Endodermal cell (in vitro differentiated cells): ENCODE measurements around the gene DNAAF1. TPM values are rescaled to one million over a fixed set of nuclear protein-coding genes. Genes with fewer than 3 reads are reported as not detected.

Experiments
- DNase-seq: peaks from one replicate; pipeline ENCODE4 v3.0.0-alpha.2; 2017
- H3K27ac ChIP-seq: 2 replicates; pipeline ENCODE4 v1.5.1; 2013; ENCODE audit warnings: mild to moderate bottlenecking, low read depth, low read length, moderate library complexity
- H3K27me3 ChIP-seq: 2 replicates; pipeline ENCODE4 v1.6.1; 2013; ENCODE audit warnings: mild to moderate bottlenecking, low read length, moderate library complexity; ENCODE audit not compliant: insufficient read depth, control insufficient read depth, poor library complexity, severe bottlenecking
- H3K36me3 ChIP-seq: 2 replicates; pipeline ENCODE4 v1.7.0; 2013; ENCODE audit warnings: mild to moderate bottlenecking, low read length, moderate library complexity; ENCODE audit not compliant: control insufficient read depth, insufficient read depth
- H3K4me1 ChIP-seq: one replicate; pipeline ENCODE4 v1.7.0; 2013; ENCODE audit warnings: low read length; ENCODE audit not compliant: control insufficient read depth, insufficient read depth
- H3K4me3 ChIP-seq: 2 replicates; pipeline ENCODE4 v1.5.1; 2013; ENCODE audit warnings: mild to moderate bottlenecking, low read length, moderate library complexity
- H3K9ac ChIP-seq: 2 replicates; pipeline ENCODE4 v1.6.1; 2013; ENCODE audit warnings: mild to moderate bottlenecking, low read length, moderate library complexity; ENCODE audit not compliant: poor library complexity, severe bottlenecking; ENCODE audit errors: extremely low read depth
- H3K9me3 ChIP-seq: 2 replicates; pipeline ENCODE4 v1.6.1; 2013; ENCODE audit warnings: mild to moderate bottlenecking, low read length, moderate library complexity; ENCODE audit not compliant: control insufficient read depth
- H3K27ac Mint-ChIP-seq: 2 replicates; pipeline ENCODE4 v1.8.0; 2020; ENCODE audit warnings: mixed read lengths
- H3K27me3 Mint-ChIP-seq: 2 replicates; pipeline ENCODE4 v1.8.0; 2021; ENCODE audit warnings: mild to moderate bottlenecking, mixed read lengths; ENCODE audit not compliant: insufficient read depth
- H3K36me3 Mint-ChIP-seq: 2 replicates; pipeline ENCODE4 v1.8.0; 2020; ENCODE audit warnings: low read depth, mixed read lengths
- H3K4me1 Mint-ChIP-seq: 2 replicates; pipeline ENCODE4 v1.8.0; 2020; ENCODE audit warnings: mixed read lengths
- H3K4me3 Mint-ChIP-seq: 2 replicates; pipeline ENCODE4 v1.8.0; 2020; ENCODE audit warnings: mild to moderate bottlenecking, moderate library complexity, mixed read lengths
- H3K9me3 Mint-ChIP-seq: 2 replicates; pipeline ENCODE4 v1.8.0; 2020; ENCODE audit warnings: mild to moderate bottlenecking, mixed read lengths
- WGBS, 2 experiments: methylation state at CpG; one replicate each; pipeline versions ENCODE4 v1.1.5 to v1.1.7; 2013; ENCODE audit warnings: missing lambda C conversion rate in 2 of 2, mixed read lengths in 1 of 2; ENCODE audit not compliant: insufficient coverage in 1 of 2, insufficient read length in 1 of 2; 5-methylcytosine and 5-hydroxymethylcytosine counted together
- total RNA-seq, 2 donors: library from RNA; stranded (reverse); fragmentation: NEBNext Ultra II Directional in 1 of 2; extraction: Animal tissue kit (Norgen Biotek cat#: 25700) in 1 of 2; gene quantifications; 2 replicates in 1 of 2; 3 replicates in 1 of 2; pipeline ENCODE4 v1.2.1, GENCODE V29; 2021
- TF ChIP-seq, protein P1 (sequence below): fragments of 200-600 bp; sonication (generic); conservative IDR thresholded peaks from 2 replicates; pipeline ENCODE4 v1.5.0; 2021; ENCODE audit warnings: antibody characterized with exemption, mild to moderate bottlenecking

DNAAF1 gene
- total RNA-seq, 2 donors from 2014 or later, result 0.59 to 0.66 TPM

- Mint-ChIP-seq H3K9me3 (no peaks in the 10 kb centered on the region), H3K27ac (no peak overlapping the region), H3K27me3 (peaks cover 4% of the 10 kb centered on the region), H3K36me3 (no peaks in the 10 kb centered on the region), H3K4me3 (no peak overlapping the region), H3K4me1 (peaks cover 6% of the 10 kb centered on the region)
- Histone ChIP-seq H3K4me3 (no peak overlapping the region), H3K27me3 (no peaks in the 10 kb centered on the region), H3K36me3 (no peaks in the 10 kb centered on the region), H3K4me1 (no peaks in the 10 kb centered on the region), H3K9ac (no peak overlapping the region), H3K27ac (no peak overlapping the region), H3K9me3 (no peaks in the 10 kb centered on the region)
- no peak for DNase-seq
- TF ChIP-seq, protein P1, sequence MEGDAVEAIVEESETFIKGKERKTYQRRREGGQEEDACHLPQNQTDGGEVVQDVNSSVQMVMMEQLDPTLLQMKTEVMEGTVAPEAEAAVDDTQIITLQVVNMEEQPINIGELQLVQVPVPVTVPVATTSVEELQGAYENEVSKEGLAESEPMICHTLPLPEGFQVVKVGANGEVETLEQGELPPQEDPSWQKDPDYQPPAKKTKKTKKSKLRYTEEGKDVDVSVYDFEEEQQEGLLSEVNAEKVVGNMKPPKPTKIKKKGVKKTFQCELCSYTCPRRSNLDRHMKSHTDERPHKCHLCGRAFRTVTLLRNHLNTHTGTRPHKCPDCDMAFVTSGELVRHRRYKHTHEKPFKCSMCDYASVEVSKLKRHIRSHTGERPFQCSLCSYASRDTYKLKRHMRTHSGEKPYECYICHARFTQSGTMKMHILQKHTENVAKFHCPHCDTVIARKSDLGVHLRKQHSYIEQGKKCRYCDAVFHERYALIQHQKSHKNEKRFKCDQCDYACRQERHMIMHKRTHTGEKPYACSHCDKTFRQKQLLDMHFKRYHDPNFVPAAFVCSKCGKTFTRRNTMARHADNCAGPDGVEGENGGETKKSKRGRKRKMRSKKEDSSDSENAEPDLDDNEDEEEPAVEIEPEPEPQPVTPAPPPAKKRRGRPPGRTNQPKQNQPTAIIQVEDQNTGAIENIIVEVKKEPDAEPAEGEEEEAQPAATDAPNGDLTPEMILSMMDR, result no peak
- 92 to 98% methylated on average over 6 to 7 of the region's 7 CpGs for WGBS, 2 experiments
These were observed 48.4 kb downstream of the DNAAF1 start for GRCh38 chr16:84193480-84193879.

- DNase-seq, result no peak
- H3K4me3 Mint-ChIP-seq, result no peak overlapping the region
- Histone ChIP-seq H3K9ac (no peak overlapping the region), H3K36me3 (no peaks in the 10 kb centered on the region), H3K9me3 (no peaks in the 10 kb centered on the region), H3K4me3 (no peak overlapping the region), H3K4me1 (no peaks in the 10 kb centered on the region), H3K27me3 (no peaks in the 10 kb centered on the region), H3K27ac (no peak overlapping the region)
- 95 to 96% methylated on average over 7 to 11 of the region's 11 CpGs for WGBS, 2 experiments
- H3K4me1 Mint-ChIP-seq, result peaks cover 8% of the 10 kb centered on the region
- H3K27ac Mint-ChIP-seq, result no peak overlapping the region
- TF ChIP-seq, protein P1, result no peak
- H3K9me3 Mint-ChIP-seq, result no peaks in the 10 kb centered on the region
- H3K27me3 Mint-ChIP-seq, result peaks cover 4% of the 10 kb centered on the region
- H3K36me3 Mint-ChIP-seq, result no peaks in the 10 kb centered on the region
These were observed 48.9 kb downstream of the DNAAF1 start for GRCh38 chr16:84194018-84194417.

- 87 to 89% methylated on average over 31 to 34 of the region's 34 CpGs for WGBS, 2 experiments
These were observed 49.5 kb downstream of the DNAAF1 start for GRCh38 chr16:84194470-84195200.

More at GRCh38 chr16:84194470-84195200, 49.5 kb downstream of the DNAAF1 start:
- Mint-ChIP-seq H3K27ac (no peak overlapping the region), H3K4me3 (no peak overlapping the region), H3K36me3 (no peaks in the 10 kb centered on the region), H3K27me3 (peaks cover 7% of the 10 kb centered on the region), H3K4me1 (peaks cover 14% of the 10 kb centered on the region), H3K9me3 (no peaks in the 10 kb centered on the region)
- TF ChIP-seq, protein P1, result no peak
- Histone ChIP-seq H3K27me3 (no peaks in the 10 kb centered on the region), H3K27ac (no peak overlapping the region), H3K4me1 (no peaks in the 10 kb centered on the region), H3K36me3 (no peaks in the 10 kb centered on the region), H3K9ac (no peak overlapping the region), H3K9me3 (no peaks in the 10 kb centered on the region), H3K4me3 (no peak overlapping the region)
- DNase-seq, result no peak
